Measurements from ENCODE around the gene TEX36.
"Not testable (repeated sequence)": the region's sequence is repeated elsewhere in the genome, so short reads cannot be mapped to it uniquely, and the experiment has no call there.

The TEX36 gene

GRCh38 chr10:125628104-125629049 is 54.6 kb downstream of the TEX36 start:
- H3K4me3 ChIP-seq (ENCODE audit: low read length): no peak overlapping the region
- DNase-seq (ENCODE audit: low read depth): no peak
- no peak for TF ChIP-seq CTCF (conservative IDR thresholded peaks at IDR 0.05; ENCODE audit: low read length)

- no peak for TF ChIP-seq CTCF (conservative IDR thresholded peaks at IDR 0.05; ENCODE audit: low read length)
- no peak for DNase-seq (ENCODE audit: low read depth)
- H3K4me3 ChIP-seq (ENCODE audit: low read length): no peak overlapping the region
Observed at GRCh38 chr10:125627646-125628045, 55.3 kb downstream of the TEX36 start.

- no peak for TF ChIP-seq CTCF (conservative IDR thresholded peaks at IDR 0.05; ENCODE audit: low read length)
Observed at GRCh38 chr10:125626671-125627070, 56.3 kb downstream of the TEX36 start.

GRCh38 chr10:125625586-125625985 is 57.4 kb downstream of the TEX36 start:
- no peak for TF ChIP-seq CTCF (conservative IDR thresholded peaks at IDR 0.05; ENCODE audit: low read length)
- no peak overlapping the region for H3K4me3 ChIP-seq (ENCODE audit: low read length)
- no peak for DNase-seq (ENCODE audit: low read depth)

More at GRCh38 chr10:125626671-125627070, 56.3 kb downstream of the TEX36 start:
- no peak for DNase-seq (ENCODE audit: low read depth)
- H3K4me3 ChIP-seq (ENCODE audit: low read length): no peak overlapping the region

GRCh38 chr10:125624800-125625199 is 58.2 kb downstream of the TEX36 start:
- DNase-seq (ENCODE audit: low read depth): no peak
- TF ChIP-seq CTCF (conservative IDR thresholded peaks at IDR 0.05; ENCODE audit: low read length): no peak
- no peak overlapping the region for H3K4me3 ChIP-seq (ENCODE audit: low read length)

- H3K4me3 ChIP-seq (ENCODE audit: low read length): no peak overlapping the region
- no peak for TF ChIP-seq CTCF (conservative IDR thresholded peaks at IDR 0.05; ENCODE audit: low read length)
- DNase-seq (ENCODE audit: low read depth): no peak
Observed at GRCh38 chr10:125621052-125621451, 61.9 kb downstream of the TEX36 start.

- no peak for TF ChIP-seq CTCF (conservative IDR thresholded peaks at IDR 0.05; ENCODE audit: low read length)
- DNase-seq (ENCODE audit: low read depth): no peak
- H3K4me3 ChIP-seq (ENCODE audit: low read length): no peak overlapping the region
Observed at GRCh38 chr10:125620401-125620800, 62.6 kb downstream of the TEX36 start.

- not testable (repeated sequence) for DNase-seq (ENCODE audit: low read depth)
Observed at GRCh38 chr10:125613062-125613461, 69.9 kb downstream of the TEX36 start.

More at GRCh38 chr10:125613062-125613461, 69.9 kb downstream of the TEX36 start:
- not testable (repeated sequence) for H3K4me3 ChIP-seq (ENCODE audit: low read length)
